GM12872 (cell line): ENCODE data around the gene LRRC8B.

Experiments
- CTCF ChIP-seq: IDR thresholded peaks from 3 replicates; pipeline ENCODE4 v1.5.1; 2011; ENCODE audit warnings: low read depth, mild to moderate bottlenecking, low read length, moderate library complexity; ENCODE audit not compliant: insufficient read depth

The LRRC8B gene

DNA sequence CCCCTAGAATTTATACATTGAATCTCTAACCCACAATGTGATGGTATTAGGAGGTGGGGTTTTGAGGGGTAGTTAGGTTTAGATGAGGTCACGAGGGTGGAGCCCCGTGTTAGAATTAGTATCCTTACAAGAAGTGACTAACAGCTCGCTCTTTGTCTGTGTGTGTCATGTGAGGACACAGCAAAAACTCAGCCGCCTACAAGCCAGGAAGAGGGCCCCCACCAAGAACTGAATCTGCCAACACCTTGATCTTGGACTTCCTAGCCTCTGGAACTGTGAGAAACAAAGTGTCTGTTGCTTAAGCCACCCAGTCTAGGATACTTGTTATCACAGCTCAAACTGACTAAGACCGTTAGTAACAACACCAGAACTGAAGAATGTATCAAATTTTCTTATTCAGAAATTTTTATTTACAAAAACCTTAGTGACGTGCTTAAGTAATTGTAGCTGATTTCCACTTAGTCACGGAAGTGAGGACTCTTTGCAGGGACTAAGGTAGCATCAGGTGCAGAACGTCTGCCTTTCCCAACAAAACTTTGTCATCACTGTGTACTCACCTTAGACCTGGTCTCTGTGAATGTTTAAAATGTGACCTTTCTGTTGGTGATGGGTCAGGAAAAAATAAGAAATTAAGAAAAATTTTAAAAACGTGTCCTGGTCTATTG is 83.8 kb downstream of the LRRC8B start:
- TF ChIP-seq CTCF, result no peak

DNA sequence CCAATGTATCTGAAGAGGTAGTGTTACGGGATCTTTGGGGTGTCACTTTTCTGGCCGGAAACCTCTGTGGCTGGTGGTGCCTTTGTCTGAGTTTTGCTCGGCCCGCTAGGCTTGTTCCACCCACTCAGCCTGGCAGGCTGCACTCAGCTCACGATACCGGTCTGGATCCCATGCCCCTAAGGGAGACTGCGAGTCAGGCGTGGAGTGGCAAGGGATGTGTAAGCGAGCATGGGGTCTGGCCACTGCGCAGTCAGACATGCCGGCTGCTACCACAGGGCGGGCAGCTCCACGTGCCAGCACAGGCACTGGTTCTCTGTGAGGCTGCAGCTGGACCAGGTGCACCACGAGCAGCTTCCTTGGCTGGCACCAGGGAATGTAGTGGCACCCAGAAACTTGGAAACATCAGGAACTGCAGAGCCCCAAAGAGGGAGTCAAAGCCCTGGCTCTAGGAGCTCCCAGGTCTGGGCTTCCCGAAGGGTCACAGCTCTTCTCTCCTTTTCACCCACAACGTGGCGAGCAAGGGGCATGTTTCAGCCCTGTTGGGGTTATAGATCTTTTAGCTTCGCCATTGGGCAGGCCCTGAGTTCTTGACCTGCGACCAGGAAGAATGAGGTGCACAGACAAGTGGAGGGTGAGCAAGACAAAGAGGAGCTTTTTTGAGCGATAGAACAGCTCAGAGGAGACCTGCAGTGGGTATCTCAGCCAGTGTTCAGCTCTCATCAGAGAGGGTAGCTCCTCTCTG is 84.5 kb downstream of the LRRC8B start:
- no peak for TF ChIP-seq CTCF

DNA sequence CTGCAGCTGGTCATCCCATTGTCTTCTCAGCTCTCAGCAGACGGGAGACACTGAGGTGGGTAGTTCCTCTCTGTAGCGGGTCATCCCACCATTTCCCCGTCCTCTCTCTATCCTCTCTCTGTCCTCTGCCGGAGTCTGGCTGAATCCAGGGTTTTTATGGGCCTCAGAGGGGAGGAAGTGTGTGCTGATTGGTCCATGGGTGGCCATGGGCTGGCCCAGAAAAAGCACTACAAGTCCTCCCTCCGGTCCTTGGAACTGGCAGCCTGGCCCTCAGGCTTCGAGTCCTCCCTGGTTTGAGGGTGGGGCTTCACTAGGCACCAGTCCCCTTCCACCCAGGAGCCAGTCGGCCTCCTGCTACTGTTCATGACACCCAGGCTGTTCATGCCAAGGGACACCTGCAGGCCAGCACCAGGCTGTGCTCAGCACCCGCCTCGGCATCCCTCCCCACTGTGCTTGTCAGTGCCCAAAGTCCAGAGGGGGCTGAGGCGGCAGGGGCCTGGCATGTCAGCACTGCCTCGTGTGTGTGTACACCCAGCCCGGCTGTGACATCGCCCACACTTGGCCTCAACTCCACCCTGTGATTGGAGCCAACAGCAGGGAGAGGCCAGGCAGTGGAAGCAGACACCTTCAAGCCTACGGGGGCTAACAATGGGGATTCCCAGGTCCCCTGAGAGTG is 85.3 kb downstream of the LRRC8B start:
- no peak for TF ChIP-seq CTCF

DNA sequence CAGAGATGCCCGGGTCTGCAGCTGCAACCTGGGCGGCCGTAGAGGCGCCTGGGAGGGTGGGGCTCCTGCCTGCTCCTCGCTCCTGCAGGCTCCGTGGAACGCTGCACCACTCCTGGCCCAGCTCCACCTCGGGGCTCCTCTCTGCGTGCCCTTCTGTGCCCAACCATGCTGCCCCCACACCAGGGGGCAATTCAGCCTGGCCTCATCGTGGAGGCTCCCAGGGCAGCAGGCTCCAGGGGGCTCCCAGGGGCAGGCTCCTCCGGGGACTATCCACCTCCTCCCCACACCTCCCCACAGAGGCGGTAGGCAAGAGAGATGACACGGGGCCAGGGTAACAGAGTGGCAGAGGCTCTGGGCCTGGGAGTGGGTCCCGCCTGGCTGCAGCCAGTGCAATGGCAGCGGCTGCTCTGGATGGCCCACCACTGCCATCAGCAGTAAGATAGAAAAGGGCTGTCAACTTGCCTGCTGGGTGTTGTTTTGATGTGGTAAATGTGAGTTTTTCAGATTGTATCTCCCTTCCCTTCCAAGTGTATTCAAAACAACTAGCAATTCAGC is 85.9 kb downstream of the LRRC8B start:
- no peak for TF ChIP-seq CTCF

GRCh38 chr1:89611721-89612120 is 87.1 kb downstream of the LRRC8B start:
- TF ChIP-seq CTCF, result no peak

- no peak for TF ChIP-seq CTCF
These were observed 89.3 kb downstream of the LRRC8B start for GRCh38 chr1:89613928-89614327.
